ENCODE results near the gene PLB1.

PLB1 gene

DNA sequence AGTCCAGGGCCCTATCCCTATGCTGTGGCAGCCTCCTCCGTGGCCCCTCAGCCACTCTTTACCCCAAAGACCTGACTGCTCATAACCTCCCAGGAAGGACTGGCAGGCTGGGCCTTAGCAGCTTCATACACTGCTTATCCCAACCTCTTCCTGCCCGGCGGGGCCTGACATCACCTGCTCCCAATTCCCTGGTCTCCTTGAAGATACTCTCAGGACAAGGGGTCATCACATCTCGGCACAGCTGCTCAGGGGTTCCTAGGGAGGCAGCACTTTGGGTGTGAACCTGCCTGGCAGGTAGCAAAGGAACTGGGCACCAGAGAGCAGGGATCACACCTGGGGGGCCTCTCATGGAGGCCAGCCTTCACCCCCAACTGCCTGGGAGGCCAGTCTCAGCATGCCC, 68.5 kb downstream of the PLB1 start:
- no peak for DNase-seq (ENCODE audit: low read depth)

DNA sequence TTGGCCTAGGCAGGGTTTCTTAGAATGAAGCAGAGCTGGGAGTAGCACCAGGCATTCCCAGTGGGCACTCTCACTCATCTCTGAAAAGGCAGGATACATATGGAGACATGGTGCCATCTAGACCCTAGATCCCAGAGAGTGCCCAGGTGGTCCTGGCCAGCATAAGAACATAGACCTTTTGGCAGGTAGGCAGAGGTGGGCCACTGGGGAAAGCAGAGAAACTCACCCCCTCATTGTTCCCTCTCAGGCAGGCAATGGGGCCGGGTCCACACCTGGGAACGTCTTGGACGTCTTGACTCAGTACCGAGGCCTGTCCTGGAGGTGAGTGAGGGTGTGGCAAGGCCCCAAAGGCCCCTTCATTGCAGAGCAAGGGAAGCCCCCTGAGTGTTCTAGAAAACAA, 69.2 kb downstream of the PLB1 start:
- DNase-seq (ENCODE audit: low read depth) = no peak

DNA sequence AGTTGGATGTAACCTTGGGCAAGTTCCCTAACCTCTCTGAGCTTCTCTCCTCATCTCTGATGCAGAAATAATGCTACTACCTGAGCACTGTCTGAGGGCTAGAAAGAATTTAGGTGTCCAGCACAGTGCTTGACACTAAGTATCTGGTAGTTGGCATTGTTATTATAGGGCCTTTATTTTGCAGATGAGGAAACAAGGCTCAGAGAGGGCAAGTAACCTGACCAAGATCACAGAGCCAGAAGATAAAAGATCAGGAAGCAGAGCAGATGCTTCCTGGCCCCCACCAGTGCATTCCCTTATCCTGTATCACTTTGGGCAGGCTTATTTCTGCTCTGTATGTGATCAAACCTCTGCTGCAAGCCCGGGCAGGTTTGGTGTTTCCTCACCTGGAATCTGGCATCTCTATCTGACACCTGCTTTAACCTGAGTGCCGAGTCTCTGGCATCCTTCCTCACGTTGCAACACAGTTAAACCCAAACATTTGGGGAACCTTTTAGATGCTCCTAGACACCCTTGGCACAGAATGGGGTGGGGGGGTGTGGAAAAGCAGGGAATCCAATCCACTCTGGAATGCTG, 69.9 kb downstream of the PLB1 start:
- DNase-seq (ENCODE audit: low read depth) = no peak

DNA sequence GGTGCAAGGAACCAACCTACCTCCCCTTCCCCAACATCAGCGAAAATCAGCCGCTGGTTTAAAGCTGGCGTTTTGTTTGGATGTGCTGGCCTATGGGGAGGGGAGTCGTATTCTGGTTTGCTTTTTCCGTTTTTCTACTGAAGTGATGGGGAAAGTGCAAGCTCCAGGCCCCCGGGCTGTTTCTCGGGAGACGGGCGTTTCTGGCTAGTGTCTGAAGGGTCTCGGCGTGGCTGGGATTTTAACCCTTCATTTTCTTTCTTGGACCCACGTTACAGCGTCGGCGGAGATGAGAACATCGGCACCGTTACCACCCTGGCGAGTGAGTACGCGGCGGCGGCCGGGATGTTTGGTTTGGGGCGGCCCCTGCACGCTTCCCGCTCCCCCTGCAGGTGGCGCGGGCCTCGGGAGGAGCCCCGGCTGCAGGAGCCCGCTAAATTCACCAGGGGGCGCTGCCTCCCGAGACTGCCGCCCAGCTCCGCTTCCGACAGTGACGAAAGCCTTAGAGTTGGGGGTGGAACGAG, 70.7 kb downstream of the PLB1 start:
- peak; percentile 52 for DNase-seq (ENCODE audit: low read depth)

DNA sequence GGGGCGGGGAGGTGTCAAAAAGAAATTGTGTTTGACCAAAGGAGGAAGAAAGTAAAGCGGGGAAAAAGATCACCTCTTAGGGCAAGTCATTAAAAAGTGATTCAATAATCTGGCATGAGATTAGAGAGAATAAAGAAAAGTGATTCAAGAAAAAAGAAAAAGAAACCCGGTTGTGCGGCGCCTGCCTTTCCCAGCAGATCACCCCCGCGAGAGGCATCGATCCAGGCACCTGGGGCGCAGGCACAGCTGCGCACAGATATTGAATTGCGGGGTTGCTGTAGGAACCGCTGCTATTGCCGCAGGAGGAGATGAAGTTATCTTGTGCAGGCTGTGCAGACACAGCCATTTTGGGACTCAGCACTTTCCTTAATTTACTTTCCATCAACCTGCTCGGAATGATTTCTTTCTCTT, 71.2 kb downstream of the PLB1 start:
- DNase-seq (ENCODE audit: low read depth) = no peak

DNA sequence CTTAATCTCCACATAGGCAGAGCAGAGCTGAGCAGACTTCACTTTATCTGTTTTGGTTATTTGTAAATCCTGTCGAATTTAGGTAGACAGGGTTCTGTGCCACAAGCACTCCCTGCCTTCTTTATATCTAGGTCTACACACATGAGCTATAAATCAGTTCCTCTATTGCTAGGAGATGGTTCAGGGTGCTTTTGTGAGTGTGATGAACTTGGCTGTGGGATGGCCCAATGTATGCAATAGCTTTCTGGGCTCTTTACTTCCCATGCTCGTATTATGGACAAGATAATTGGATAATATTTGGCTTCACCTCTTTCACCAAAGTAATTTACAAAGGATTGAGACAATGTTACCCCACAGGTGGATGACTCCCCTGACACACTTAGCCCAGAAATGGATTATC, 72.2 kb downstream of the PLB1 start:
- no peak for DNase-seq (ENCODE audit: low read depth)

DNA sequence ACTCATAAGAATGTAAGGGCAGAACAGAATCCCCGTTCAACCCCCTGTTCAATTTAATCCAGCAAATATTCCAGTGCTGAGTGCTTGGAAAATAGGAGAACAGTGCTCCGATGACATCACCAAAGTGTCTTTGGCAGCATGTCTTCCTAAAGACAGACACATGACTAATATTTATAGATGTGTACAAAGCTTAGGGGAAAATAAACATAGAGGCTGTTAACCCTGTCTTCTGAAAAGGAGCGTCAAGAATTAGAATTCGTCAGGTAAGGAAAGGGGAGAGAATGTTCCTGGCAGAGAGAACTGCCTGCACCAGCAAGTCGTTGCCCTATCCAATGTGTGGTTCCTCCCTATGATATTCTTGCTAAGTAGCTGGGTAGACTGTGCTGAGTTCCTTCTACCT, 72.7 kb downstream of the PLB1 start:
- no peak for DNase-seq (ENCODE audit: low read depth)

DNA sequence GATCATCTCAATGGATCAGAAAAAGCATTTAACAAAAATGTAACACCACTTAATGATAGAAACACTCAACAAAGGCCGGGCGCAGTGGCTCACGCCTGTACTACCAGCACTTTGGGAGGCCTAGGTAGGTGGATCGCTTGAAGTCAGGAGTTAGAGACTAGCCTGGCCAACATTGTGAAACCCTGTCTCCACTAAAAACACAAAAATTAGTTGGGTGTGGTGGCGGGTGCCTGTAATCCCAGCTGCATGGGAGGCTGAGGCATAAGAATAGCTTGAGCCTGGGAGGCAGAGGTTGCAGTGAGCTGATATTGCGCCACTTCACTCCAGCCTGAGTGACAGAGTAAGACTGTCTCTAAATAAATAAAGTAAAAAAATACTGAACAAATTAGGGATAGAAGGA, 74.6 kb downstream of the PLB1 start:
- no peak for DNase-seq (ENCODE audit: low read depth)

DNA sequence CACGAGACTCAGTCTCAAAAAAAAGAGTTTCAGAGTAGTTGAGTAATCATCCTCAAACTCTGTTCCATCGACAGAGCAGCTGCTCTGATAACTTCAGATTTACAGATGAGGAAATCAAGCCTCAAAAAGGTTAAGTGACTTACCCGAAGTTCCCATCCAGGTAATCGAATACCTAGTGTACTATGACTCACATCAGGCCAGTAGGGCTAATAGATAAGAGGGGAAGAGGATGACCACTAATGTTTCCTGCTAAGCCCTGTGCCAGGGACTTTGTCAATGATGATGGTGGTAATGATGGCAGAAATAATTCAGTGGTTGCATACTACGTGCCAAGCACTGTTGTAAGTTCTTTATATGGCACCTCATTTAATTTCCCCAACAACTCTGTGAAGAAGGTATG, 80.9 kb downstream of the PLB1 start:
- no peak for DNase-seq (ENCODE audit: low read depth)

DNA sequence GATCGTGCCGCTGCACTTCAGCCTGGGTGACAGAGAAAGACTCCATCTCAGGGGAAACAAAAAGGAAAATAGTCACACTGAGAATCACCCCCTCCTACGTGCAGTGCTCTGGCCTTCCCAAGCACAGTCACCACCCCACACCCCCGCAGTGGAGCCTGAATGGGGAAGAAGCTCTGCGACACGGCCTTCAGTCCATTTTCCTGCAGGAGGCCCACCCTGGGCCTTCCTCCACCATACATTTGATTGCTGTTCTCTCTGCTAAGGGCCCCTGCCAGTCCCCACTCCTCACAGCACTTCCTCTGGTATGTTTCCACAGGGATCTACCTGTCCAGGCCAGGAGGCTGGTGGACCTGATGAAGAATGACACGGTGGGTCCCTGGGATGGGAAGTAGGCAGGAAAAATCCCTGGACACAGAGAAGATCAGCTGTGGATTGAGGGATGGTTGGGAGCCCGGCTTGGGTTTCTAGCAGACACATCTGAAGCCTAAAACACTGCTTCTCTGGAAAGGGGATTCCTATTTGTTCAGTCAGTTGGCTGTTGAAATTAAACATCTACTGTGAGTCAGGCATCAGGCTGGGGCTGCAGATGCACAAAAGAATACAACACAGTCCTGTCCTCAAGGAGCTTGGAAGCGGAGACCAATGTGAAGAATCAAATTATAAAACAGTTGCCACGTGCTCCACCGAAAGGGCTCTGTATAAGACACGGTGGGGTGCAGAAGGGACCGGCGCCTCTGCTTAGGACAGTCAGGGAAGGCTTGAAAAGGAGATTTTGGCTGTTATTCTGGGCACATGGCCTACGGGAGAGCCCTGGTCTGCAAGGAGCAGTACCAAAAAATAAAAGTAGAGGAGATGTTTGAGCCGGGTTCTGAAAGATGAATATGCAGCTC, 82.2 kb downstream of the PLB1 start:
- no peak for DNase-seq (ENCODE audit: low read depth)

DNA sequence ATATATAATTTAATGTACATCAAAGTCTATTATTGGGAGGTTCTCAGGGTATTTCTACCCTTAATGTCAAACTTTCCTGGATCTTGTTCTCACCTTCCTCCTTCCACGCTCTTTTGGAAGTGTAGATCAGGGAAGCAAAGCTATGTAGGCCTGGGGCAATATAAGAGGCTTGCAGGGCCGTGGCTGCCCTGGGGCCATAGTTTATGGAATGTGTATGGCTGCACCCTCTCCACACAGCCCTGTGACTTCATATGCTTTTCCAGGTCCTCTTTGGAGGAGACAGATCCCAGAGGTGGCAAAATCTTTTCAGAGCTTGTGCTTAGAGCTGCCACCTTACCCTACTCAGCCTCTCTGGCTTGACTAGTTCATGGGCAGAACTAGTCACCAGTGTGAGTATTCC, 82.9 kb downstream of the PLB1 start:
- no peak for DNase-seq (ENCODE audit: low read depth)

DNA sequence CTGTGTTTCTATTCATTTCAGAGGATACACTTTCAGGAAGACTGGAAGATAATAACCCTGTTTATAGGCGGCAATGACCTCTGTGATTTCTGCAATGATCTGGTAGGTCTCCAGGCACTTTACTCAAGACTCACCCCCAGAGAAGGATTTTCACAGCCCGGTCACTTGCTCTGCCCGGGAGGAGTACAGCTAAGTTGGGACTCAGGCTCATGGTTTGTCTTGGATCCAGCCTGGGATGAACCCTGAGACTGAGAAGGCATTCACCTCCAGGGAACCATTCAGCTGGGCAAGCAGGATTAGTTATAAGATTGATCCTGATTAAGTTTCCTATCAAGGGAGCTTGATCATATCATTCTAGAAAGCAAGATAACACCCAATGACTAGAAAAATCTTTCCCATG, 83.7 kb downstream of the PLB1 start:
- no peak for DNase-seq (ENCODE audit: low read depth)

DNA sequence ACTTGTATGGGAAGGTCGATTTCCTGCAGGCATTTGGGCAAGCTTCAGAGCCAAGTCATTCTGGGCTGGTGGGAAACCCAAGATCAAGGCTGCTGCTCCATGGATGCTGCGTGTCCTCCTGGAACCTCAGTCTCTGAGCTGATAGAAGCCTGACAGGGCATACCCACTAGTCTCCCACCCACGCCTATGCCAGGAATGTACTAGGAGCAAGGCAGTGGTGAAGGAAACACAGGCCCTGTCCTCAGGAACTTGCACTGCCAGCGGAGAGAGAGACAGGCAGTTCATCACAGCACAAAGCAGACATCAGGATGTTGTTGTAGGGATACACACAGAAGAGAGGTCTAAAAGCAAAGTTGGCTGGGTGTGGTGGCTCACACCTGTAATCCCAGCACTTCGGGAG, 84.2 kb downstream of the PLB1 start:
- no peak for DNase-seq (ENCODE audit: low read depth)

DNA sequence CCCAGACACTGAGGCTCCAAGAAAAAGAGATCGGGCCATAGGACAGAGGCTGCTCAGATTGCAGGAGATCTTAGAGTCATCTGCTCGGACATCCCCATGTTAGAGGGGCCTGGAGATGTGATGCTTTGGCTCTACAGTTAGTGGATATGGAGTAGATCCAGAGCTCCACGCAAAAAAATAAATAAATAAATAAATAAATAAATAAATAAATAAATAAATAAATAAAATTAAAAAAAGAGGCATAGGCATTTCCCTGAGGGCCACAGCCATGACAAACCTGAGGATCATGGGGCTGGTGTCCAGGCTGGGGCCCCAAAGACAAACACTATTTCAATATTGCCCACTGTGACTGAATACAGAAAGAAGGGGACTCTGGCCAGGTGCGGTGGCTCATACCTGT, 85.5 kb downstream of the PLB1 start:
- DNase-seq (ENCODE audit: low read depth) = no peak

DNA sequence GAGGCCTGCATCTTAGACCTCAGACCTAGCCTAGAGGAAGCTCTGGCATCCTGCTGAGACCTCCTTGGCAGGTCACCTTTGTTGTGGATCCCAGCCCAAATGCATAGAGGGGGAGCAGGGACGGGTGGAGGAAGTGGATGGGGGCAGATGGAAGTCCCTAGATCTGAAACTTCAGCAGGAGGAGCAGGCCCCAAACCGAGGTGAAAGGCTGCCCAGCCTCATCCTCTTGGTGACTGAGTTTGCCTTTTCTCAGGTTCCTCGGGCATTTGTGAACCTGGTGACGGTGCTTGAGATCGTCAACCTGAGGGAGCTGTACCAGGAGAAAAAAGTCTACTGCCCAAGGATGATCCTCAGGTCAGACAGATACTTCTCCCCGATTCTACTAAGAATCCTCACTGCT, 86.3 kb downstream of the PLB1 start:
- no peak for DNase-seq (ENCODE audit: low read depth)

DNA sequence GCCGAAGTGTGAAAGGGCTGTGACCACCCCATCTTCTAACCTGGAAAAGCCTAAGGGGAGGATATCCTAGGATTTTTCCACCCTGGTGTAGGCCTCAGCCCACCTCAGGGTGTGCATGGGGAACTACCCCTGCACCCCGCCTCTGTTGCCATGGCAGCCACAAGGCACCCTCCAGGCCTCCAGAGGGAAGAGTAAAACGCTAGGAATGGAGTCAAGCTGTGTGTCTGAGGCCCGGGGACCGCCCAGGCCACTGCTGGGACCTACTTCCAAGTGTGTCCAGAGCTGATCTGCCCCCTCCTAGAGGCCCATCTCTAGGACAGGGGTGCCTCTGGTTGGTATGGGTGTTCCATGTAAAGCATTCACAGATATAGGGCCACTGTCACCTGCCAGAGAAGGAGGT, 86.7 kb downstream of the PLB1 start:
- no peak for DNase-seq (ENCODE audit: low read depth)

DNA sequence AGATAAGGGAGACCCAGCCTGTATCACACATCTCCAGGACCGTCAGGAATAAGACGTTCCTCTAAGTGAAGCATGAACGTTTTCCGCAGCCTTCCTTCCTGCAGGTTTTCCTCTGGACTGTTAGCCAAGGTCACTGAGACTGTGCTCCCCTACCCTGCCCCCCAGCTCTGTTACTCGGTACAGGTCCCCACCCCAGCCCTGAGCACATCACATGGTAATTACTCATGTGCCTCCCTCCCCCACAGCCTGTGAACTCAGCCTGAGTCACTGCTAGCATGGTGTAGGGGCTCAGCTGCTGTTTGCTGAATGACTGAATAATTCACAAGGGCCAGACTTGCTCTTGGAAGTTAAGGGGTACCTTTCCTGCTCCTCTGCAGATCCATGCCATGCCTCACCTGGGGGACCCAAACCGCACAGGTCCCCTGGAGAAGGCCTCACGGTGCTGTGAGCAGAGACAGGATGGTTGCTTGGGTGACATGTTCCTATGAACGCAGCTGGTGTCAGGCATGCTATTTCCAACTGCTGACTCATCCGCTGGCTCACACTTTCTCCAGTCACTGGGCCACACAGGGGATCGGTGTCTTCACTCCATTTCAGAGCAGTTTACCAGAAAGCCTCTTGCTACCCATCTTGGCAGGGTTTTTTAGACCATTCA, 88.2 kb downstream of the PLB1 start:
- peak; percentile 89 for DNase-seq (ENCODE audit: low read depth)

DNA sequence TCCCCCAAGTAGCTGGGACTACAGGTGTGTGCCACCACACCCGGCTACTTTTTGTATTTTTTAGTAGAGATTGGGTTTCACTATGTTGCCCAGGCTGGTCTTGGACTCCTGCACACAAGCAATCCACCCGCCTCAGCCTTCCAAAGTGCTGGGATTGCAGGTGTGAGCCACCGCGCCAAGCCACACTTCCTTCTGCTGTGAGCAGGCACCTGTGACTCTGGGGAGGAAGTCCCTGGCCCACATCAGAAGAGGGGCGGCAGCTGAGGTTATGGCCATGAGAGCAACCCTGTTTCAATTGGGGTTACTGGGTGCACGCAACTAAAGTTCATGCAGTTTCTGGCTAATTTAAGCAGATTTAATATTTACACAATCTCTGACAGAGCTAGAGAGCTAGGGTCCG, 91.0 kb downstream of the PLB1 start:
- no peak for DNase-seq (ENCODE audit: low read depth)

DNA sequence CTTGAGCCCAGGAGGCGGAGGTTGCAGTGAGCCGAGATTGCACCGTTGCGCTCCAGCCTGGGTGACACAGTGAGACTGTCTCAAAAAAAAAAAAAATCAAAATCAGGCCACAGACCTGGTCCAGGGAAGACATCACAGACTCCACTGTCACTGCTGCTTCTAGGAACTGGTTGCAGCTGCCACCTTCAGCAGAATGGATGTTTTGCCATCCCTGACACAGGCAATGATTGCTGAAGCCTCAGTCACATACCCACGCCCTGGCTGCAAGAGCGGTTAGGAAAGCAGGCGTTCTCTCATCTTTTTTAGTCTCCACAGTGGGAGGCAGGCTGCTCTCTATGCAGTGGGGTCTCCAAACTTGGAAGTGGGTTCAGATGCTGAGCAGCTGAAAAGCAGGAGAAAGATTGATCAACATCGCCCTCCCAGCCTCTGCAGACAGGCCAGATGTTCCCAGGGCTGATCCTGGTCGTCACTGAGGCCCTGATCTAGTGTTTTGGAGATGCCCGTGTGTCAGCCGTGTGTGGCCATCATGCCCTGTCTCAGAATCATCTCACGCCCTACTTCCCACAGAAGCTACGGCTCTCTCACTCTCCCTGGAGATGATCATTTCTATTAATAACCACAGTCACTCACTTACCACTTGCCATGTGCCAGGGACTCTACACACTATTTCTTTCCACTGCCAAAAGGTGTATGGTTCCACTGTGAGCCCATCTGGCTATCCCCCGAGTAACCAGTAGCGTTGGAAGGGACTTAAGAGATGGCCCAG, 91.8 kb downstream of the PLB1 start:
- no peak for DNase-seq (ENCODE audit: low read depth)

DNA sequence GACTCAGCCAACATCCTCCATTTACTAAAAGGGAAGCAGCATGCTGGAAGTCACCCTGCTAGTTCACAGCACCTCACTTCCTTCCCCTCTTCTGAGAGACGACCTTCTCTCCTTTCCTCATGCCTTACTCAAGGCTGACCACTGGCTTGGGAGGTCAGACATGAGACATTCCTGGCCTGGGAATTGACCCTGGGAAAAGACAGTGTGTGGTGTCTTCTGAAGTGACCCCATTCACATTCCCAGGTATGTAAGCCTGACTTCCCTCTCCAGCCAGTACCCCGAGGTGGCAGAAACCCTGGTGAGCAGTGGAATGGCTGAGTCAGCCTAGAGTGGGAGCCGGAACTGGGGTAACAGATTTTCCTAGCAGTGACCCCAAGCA, 92.4 kb downstream of the PLB1 start:
- DNase-seq (ENCODE audit: low read depth) = no peak

DNA sequence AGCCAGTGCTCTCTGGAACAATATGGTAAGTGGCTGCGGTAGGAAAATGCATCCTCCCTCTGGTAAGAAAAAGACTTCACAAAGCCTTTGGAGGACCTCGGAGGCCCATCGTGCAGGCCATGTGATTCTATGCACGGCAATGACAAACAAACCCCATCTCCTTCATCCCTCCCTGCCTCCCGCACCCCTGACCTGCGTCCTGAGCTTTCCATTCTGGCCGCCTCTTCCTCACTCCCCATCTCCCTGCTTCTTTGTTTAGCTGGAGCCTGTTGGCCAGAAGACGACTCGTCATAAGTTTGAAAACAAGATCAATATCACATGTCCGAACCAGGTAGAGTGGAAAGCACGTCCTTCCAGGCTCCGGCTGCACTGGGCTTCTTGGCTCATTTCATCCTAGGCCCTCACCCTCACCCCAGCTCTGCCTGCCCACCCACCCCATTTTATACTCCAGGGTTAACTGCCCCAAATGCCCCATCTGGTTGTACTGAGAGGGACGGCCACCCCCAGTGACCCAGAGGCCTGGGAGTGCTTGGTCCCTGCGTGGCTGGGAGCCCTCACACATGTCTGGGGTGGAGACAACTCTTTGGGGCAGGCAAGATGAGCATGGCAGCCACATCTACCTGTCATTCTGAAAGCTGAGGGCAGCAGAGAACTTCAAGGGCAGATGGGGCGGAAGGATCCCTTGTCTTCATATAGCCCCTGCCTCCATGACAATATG, 94.0 kb downstream of the PLB1 start:
- no peak for DNase-seq (ENCODE audit: low read depth)

All from GM04504 (cell line).